RWPE2 (cell line): Measurements from ENCODE around the gene CHD9.
"Not testable (repeated sequence)": the region's sequence is repeated elsewhere in the genome, so short reads cannot be mapped to it uniquely, and the experiment has no call there.

Source experiments
- ATAC-seq: fragments of 200-7000 bp; cut with Tn5 transposase; 3 replicates; pipeline ENCODE4 v1.9.1; 2021; ENCODE audit warnings: low read depth
- DNase-seq: peaks from one replicate; pipeline ENCODE4 v3.0.0-alpha.2; 2020; ENCODE audit warnings: low spot score
- H3K27ac ChIP-seq: fragments of 450-650 bp; 2 replicates; pipeline ENCODE4 v1.5.1; 2017; ENCODE audit warnings: mild to moderate bottlenecking; ENCODE audit not compliant: poor library complexity, severe bottlenecking
- H3K27me3 ChIP-seq: fragments of 250-450 bp; sonication (Bioruptor Pico); 2 replicates; pipeline ENCODE4 v1.5.1; 2021; ENCODE audit warnings: mild to moderate bottlenecking, moderate library complexity; ENCODE audit not compliant: insufficient read depth, poor library complexity, severe bottlenecking
- H3K36me3 ChIP-seq: fragments of 250-450 bp; sonication (Bioruptor Pico); 2 replicates; pipeline ENCODE4 v1.5.1; 2020; ENCODE audit warnings: low read depth, mild to moderate bottlenecking, moderate library complexity
- H3K4me1 ChIP-seq: fragments of 250-450 bp; sonication (Bioruptor Pico); 2 replicates; pipeline ENCODE4 v1.5.1; 2021; ENCODE audit warnings: mild to moderate bottlenecking, moderate library complexity; ENCODE audit not compliant: insufficient read depth, poor library complexity, severe bottlenecking
- H3K4me3 ChIP-seq: fragments of 250-450 bp; sonication (Bioruptor Pico); 2 replicates; pipeline ENCODE4 v1.5.1; 2021; ENCODE audit warnings: mild to moderate bottlenecking, moderate library complexity; ENCODE audit not compliant: severe bottlenecking
- H3K9me3 ChIP-seq: fragments of 250-450 bp; sonication (Bioruptor Pico); 2 replicates; pipeline ENCODE4 v1.5.1; 2021; ENCODE audit warnings: mild to moderate bottlenecking, moderate library complexity; ENCODE audit not compliant: severe bottlenecking
- TF ChIP-seq, protein P1 (sequence below): fragments of 450-650 bp; IDR thresholded peaks from one replicate; pipeline ENCODE4 v1.5.1; 2017; ENCODE audit warnings: mild to moderate bottlenecking, moderate library complexity; ENCODE audit not compliant: poor library complexity, severe bottlenecking

The CHD9 gene

DNA sequence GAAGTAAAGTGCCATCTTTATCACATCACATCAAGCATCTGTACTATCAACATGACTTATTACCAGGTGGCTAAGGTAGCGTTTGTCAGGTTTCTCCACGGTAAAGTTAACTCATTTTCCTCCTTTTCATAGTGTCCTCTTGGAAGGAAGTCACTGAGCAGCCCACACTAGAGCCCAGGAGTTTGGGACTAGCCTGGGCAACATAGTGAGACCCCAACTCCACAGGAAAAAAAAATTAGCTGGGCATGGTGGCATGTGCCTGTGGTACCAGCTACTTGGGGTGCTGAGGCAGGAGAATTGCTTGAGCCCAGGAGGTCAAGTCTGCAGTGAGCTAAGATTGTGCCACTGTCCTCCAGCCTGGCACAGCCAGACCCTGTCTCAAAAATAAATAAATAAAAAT, 12.9 kb downstream of the CHD9 start:
- Histone ChIP-seq H3K4me1 (no peaks in the 10 kb centered on the region), H3K4me3 (no peak overlapping the region), H3K27ac (no peak overlapping the region), H3K27me3 (no peaks in the 10 kb centered on the region), H3K36me3 (peaks cover 26% of the 10 kb centered on the region), H3K9me3 (no peaks in the 10 kb centered on the region)
- TF ChIP-seq, protein P1, sequence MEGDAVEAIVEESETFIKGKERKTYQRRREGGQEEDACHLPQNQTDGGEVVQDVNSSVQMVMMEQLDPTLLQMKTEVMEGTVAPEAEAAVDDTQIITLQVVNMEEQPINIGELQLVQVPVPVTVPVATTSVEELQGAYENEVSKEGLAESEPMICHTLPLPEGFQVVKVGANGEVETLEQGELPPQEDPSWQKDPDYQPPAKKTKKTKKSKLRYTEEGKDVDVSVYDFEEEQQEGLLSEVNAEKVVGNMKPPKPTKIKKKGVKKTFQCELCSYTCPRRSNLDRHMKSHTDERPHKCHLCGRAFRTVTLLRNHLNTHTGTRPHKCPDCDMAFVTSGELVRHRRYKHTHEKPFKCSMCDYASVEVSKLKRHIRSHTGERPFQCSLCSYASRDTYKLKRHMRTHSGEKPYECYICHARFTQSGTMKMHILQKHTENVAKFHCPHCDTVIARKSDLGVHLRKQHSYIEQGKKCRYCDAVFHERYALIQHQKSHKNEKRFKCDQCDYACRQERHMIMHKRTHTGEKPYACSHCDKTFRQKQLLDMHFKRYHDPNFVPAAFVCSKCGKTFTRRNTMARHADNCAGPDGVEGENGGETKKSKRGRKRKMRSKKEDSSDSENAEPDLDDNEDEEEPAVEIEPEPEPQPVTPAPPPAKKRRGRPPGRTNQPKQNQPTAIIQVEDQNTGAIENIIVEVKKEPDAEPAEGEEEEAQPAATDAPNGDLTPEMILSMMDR = no peak
- DNase-seq = no peak
- ATAC-seq = no peak

DNA sequence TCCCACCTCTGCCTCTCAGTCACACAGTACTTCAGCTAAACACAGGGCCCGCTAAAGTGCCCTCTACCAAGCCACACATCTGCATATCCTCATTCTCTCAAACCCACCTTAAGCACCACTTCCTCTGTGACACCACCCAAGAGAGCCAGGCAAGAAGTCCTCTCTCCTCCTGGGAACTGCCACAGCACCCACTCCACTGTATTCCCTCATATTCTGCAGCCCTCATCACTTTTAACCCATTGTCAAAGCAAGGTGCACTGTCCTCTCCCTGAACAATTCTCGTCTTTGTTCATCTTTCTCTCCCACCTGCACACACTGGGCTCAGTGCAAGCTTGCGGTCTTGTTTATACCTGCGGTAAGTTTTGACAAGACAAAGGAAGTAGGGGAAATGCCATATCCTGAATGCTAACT, 13.6 kb downstream of the CHD9 start:
- Histone ChIP-seq H3K9me3 (no peaks in the 10 kb centered on the region), H3K27me3 (no peaks in the 10 kb centered on the region), H3K27ac (no peak overlapping the region), H3K4me1 (no peaks in the 10 kb centered on the region), H3K4me3 (no peak overlapping the region), H3K36me3 (peaks cover 33% of the 10 kb centered on the region)
- TF ChIP-seq, protein P1 = no peak
- DNase-seq (no peak), ATAC-seq (no peak)

DNA sequence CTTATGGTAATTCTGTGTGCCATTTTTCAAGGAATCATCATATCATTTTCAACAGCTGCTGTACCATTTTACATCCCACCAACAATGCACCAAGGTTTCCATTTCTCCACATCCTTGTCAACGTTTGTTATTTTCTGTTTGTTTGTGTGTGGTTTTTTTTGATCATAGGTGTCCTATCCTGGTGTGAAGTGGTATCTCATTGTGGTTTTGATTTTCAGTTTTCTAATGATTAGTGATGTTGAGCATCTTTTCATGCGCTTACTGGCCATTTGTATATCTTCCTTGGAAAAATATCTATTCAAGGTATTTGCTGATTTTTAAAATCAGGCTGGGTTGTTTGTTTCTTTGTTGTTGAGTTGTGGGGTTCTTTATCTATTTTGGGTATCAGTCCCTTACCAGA, 15.0 kb downstream of the CHD9 start:
- peaks cover 33% of the 10 kb centered on the region for H3K36me3 ChIP-seq
- H3K27ac ChIP-seq = no peak overlapping the region
- H3K4me1 ChIP-seq = no peaks in the 10 kb centered on the region
- DNase-seq (no peak), ATAC-seq (no peak)
- H3K4me3 ChIP-seq = no peak overlapping the region
- TF ChIP-seq, protein P1 = no peak
- H3K9me3 ChIP-seq = peaks cover 7% of the 10 kb centered on the region
- no peaks in the 10 kb centered on the region for H3K27me3 ChIP-seq

DNA sequence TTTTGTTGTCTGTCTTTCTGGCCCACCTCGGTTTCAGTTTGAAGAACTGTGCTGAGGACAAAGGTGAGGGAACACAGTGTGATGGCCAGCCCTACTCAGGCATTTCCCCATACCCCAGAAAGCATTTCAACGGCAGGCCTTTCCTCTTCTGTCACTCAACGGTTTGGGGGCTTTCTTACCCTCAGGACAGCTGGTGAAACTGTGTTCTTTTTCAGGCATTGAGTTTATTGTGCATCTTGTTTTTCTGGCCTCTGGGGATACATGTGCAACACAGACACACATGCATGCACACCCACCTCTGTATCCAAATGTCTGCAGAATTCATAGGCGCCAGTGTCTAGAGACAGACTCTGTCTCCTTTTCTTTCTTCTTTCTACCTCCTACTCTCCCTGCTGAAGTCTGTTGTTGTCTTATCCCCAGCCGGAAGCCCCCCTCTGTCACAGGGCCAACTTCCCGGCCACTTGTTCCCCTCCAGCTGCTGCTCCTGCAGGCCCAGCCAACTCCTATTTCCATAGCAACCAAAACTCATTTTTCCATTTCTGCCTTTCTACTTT, 17.0 kb downstream of the CHD9 start:
- no peaks in the 10 kb centered on the region for H3K4me1 ChIP-seq
- DNase-seq = no peak
- peaks cover 37% of the 10 kb centered on the region for H3K36me3 ChIP-seq
- H3K27ac ChIP-seq = no peak overlapping the region
- no peak overlapping the region for H3K4me3 ChIP-seq
- TF ChIP-seq, protein P1 = no peak
- H3K27me3 ChIP-seq = no peaks in the 10 kb centered on the region
- H3K9me3 ChIP-seq = peaks cover 7% of the 10 kb centered on the region
- ATAC-seq = no peak

DNA sequence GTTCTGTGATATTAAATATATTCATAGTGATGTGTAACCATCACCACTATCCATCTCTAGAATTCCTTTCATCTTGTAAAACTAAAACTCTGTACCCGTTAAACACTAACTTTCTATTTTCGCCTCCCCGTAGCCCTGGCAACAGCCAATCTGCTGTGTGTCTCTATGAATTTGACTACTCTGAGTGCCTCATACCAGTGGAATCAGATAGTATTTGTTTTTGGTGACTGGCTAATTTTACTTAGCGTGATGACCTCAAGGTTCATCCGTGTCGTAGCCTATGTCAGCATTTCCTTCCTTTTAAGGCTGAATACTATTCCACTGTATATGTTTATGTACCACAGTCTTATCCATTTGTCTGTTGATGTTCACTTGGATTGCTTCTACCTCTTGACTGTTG, 18.2 kb downstream of the CHD9 start:
- H3K4me1 ChIP-seq = no peaks in the 10 kb centered on the region

DNA sequence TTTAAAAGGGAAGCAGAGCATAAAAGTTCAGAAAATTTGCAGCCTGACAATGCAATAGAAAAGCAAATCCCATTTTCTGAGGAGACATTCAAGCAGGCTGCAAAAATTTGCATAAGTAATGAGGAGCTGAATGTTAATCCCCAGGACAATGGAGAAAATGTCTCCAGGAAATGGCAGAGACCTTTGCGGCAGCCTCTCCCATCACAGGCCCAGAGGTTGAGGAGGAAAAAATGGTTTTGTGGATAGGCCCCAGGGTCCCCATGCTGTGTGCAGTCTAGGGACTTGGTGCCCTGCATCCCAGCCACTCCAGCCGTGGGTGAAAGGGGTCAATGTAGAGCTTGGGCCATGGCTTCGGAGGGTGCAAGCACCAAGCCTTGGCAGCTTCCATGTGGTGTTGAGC, 19.5 kb downstream of the CHD9 start:
- H3K36me3 ChIP-seq = peaks cover 19% of the 10 kb centered on the region
- not testable (repeated sequence) for ATAC-seq, H3K4me3 ChIP-seq, DNase-seq, H3K9me3 ChIP-seq, H3K27ac ChIP-seq, H3K27me3 ChIP-seq, H3K4me1 ChIP-seq

More for the DNA sequence above, 18.2 kb downstream of the CHD9 start:
- H3K4me3 ChIP-seq = no peak overlapping the region
- H3K27me3 ChIP-seq = no peaks in the 10 kb centered on the region
- ATAC-seq = no peak
- H3K27ac ChIP-seq = no peak overlapping the region
- peaks cover 27% of the 10 kb centered on the region for H3K36me3 ChIP-seq
- peaks cover 7% of the 10 kb centered on the region for H3K9me3 ChIP-seq
- TF ChIP-seq, protein P1 = no peak
- DNase-seq = no peak

DNA sequence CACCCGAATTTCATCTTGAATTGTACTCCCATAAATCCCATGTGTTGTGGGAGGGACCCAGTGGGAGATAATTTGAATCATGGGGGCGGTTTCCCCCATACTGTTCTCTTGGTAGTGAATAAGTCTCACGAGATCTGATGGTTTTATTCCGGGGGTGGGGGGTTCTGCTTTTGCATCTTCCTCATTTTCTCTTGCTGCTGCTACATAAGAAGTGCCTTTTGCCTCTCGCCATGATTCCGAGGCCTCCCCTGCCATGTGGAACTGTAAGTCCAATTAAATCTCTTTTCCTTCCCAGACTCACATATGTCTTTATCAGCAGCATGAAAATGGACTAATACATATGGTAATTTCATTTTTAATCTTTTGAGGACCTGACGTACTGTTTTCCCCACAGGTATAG, 20.7 kb downstream of the CHD9 start:
- Histone ChIP-seq H3K4me1 (peaks cover 17% of the 10 kb centered on the region), H3K36me3 (peaks cover 15% of the 10 kb centered on the region)
- ATAC-seq, H3K9me3 ChIP-seq, H3K27me3 ChIP-seq, H3K27ac ChIP-seq, DNase-seq, H3K4me3 ChIP-seq: not testable (repeated sequence)
